ENCODE data around the gene KCNK3.

Gene KCNK3

DNA sequence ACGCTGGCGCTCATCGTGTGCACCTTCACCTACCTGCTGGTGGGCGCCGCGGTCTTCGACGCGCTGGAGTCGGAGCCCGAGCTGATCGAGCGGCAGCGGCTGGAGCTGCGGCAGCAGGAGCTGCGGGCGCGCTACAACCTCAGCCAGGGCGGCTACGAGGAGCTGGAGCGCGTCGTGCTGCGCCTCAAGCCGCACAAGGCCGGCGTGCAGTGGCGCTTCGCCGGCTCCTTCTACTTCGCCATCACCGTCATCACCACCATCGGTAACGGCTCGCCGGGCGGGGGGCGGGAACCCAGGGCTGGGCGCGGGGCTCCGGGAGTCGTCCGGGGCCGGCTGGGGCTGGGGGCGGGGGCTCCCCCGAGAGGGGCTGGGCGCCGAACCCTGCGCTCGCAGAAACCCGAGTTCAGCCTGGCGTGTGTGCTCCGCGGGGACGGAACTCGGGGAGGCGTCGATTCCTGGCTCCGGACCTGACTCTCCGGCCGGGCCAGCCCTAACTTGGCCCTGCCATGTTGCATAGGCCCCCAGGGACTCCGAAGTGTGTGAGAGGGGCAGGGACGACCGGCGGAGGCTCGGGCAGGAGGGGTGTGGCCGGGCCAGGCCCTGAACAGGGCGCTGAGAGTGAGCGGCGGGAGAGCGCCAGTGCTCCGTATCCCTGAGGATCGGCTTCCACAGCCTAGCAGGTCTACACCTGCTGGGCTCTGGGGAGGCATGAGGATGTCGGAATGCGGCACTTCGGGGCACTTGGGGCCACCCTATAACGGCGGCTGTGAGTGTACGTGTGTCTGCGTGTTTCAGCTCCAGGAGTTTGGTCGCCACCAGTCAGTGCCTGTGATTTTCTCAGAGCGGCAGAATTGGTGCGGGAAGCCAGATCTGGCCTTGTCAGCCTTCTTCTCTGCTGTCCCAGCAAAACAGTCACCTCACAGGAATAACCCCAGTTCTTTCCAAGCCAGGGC, 651 bp downstream of the KCNK3 start:
- DNase-seq = peak; percentile 6

DNA sequence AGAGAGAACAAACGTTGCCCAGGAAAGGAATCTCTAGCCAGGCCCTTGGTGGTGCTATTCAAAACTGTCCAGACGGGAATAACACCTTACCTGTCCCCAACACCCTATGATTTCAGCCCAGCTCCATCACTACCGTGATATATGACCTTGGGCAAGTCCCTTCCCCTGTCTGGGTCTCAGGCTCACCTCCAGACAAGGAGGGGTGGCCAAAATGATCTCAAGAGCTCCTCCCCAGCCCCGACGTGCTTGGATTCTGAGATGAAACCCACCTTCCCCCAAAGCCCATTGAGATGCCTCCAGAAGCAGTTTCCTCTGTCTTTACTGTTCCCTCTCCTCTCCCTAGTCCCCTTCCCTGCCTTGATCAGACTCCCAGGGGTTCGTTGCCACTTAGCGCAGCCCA, 1.5 kb downstream of the KCNK3 start:
- no peak for DNase-seq

DNA sequence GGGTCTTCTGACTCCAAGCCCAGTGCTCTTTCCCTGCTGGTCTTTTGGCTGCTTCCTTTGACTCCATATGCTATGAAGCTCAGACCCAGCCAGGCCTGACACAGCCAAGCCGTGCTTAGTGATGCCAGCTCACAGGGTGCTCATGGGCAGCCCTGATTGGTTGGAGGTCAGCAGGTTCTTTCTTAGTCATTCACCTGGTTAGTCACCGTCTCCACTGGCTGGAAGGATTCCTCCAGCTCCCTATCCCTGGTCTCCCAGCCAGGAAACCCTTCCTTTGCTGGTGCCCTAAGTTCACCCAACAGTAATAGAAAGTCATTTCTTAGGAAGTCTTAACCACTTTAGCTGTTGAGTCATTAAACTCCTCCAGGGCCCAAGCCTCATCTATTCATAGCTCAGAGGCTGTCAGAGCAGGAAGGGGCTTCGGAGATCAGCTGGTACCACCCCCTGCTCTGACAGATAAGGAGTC, 3.9 kb downstream of the KCNK3 start:
- no peak for DNase-seq

DNA sequence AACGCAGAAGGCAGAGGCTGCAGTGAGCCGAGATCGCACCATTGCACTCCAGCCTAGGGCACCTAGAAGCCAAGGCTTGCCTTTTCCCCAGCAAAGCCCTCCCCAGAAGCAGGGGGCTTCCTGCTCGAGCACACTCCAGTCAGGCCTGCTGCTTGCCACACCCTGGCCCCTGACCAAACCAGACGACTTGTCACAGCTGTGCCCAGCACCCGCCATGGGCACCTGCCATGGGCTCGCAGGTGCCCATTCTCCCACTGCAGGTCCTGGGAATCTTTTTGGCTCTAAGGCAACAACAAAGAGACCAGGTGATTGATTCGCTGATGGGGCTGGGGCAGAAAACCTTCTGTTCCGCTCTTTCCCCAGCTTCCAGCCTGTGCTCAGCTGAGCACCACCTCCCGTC, 4.9 kb downstream of the KCNK3 start:
- no peak for DNase-seq

DNA sequence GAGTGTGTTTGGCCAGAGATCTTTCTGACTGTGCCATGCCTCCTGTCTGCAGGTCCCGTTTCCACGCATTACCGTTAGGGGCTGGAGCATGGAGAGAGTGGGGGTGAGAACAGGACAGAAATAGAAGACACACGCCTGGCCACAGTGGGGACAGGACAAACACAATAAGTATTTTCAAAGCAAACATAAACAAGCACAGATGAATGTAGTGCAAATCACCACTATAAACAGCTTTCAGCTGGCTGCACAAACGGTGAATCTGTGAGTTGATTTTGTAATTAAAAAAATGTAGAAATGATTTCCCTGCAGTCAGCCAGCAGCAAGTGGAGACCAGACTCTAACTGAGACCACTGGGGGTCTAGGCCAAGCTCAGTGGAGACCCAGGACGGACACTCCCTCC, 6.8 kb downstream of the KCNK3 start:
- DNase-seq = no peak

DNA sequence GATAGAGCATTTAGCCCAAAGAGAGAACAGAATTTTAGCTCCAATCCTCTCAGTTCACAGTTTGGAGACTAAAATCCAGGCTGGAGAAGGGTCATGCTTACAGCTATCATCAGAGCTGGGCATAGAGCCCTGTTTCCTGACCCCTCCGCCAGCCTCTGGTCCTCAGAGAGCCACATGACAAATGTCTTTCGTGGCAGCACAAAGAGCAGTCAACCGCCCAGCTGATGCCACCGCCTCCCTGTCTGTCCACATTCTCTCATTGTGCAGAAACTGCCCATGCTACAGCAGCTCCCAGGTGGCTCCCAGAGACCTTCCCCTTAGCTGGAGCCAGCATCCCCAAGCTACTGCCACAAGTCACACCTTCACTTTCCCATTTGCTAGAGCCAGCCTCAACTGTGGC, 7.6 kb downstream of the KCNK3 start:
- no peak for DNase-seq

DNA sequence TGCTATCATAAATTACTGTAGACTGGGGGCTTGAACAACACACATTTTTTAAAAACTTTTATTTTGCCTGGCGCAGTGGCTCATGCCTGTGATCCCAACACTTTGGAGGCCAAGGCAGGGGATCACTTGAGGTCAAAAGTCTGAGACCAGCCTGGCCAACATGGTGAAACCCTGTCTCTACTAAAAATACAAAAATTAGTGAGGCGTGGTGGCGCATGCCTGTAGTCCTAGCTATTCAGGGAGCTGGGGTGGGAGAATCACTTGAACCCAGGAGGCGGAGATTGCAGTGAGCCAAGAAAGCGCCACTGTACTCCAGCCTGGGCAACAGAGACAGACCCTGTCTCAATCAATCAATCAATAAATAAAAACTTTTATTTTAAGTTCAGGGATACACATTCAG, 9.1 kb downstream of the KCNK3 start:
- DNase-seq = no peak

DNA sequence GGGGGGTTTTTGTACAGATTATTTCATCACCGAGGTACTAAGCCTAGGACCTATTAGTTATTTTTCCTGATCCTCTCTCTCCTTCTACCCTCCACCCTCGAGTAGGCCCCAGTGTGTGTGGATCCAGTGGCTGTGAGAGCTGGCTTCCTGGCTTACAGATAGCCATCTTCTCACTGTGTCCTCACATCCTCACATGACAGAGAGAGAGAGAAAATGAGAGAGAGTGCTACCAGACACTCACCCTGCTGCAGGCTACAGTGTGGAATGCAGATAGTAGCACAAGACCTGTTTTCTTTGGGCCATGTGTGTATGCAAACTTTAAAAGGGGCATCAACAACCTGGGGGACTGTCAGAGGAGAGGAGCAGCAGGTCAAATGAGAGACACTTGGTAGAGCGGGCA, 9.5 kb downstream of the KCNK3 start:
- no peak for DNase-seq

DNA sequence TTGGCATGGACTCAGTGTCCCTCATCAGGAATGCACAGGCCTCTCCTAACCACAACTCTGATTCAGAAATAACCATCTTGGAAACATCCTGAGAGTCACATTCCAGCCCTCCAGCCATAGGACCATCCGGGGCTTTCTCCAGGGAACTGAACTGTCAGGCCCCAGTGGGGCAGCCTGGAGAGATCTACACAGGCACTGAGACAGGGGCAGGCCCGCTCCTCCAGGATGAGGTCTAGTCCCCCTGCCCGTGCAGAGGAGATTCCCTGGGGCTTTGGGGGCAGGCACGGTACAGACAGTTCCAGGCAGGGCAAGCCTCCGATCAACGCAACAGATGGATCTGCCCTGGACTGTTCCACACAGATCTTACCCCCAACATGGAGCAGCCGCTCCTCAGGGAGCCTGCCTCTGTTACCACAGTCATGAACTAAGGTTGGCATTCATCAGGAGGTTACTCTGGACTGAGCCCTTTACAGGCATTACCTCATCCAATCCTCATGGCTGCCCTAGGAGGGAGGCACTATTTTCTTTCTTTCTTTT, 12.0 kb downstream of the KCNK3 start:
- DNase-seq = no peak

DNA sequence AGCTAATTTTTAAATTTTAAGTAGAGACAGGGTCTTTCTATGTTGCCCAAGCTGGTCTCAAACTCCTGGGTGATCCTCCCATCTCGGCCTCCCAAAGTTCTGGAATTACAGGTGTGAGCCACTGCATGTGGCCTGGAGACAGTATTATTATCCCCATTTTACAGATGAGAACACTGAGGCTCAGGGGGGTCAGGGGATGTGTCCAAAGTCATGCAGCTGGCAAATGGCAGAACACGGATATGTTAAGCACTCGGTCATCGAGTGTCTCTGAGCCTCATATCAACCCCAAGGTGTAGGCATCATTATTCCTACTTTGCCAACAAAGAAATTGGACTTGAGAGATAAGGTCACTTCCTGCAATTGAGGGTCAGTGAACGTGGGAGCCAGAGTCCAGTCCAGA, 12.6 kb downstream of the KCNK3 start:
- no peak for DNase-seq

DNA sequence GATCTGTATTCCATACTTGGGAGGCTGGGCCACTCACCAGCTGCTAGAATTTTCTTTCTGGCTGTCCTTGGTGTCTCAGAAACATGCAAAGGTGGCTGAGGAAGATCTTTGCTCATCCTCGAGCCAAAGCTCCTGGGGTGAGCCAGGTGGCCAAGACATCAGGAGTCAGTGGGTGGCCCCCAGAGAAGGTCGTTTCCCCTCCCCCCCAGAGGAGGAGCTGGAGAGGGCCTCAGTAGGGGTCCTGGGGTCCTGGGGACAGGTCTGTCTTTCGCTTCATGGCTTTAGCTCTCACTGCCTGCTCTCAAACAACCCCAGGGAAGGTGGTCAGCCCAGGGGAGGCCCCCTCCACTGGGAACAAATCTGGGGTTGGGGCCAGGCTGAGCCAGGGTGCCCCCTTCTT, 13.6 kb downstream of the KCNK3 start:
- no peak for DNase-seq

DNA sequence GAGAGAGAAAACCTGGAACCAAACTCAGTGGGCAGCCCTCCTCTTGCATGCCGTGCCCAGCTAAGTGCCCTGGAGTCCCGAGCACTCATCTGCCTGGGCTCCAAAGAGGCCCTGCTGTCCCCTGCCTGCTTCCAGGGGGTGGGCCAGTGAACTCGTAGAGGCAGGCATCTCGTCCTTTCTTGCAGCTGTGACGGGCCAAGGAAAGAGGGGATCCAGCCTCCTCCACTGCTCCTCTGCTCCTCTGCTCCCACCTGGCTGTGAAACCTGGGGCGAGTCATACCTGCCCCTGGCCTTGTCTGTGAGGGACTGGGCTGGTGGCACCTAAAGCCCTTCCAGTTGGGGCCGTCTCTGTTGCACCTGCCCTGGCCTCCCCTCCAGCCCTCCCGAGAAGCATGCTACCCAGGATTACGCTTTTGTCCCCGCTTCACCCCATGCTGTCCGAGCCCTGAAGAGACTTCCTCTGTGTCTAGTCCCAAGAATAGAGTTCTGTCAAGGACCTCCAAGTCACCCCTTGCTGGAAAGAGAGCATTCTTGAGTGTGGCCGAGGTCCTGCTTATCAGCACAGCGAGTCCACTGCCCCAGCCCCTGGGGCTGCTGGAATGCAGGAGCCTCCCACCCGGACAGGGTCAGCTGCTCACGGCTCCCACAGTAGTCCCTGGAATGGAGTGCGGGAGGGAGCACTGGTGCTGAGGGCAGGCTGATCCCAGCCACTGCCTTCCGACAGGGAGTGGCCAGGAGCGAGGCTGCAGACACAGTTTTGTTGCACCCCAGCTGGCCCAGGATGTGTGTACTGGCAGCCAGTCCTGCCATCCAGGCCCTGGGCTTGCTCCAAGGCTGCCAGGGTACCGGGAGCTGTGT, 14.3 kb downstream of the KCNK3 start:
- no peak for DNase-seq

DNA sequence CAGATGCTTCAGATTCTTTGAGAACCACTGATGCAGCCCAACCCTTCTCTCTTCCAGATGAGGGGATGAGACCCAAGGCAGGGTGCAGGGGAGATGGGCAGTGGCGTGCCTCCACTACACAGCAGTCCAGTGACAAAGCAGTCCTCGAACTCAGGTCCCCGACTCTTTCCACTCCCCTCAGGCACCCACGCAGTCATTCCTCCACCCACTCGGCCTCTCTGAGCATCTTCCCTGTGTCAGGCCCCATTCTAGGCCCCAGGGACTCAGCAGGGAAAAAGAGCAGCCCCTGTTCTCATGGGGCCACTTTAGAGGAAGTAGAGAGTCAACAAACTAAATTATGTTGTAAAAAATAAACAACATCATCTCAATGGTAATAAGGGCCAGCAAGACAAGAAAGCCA, 15.2 kb downstream of the KCNK3 start:
- DNase-seq = no peak

DNA sequence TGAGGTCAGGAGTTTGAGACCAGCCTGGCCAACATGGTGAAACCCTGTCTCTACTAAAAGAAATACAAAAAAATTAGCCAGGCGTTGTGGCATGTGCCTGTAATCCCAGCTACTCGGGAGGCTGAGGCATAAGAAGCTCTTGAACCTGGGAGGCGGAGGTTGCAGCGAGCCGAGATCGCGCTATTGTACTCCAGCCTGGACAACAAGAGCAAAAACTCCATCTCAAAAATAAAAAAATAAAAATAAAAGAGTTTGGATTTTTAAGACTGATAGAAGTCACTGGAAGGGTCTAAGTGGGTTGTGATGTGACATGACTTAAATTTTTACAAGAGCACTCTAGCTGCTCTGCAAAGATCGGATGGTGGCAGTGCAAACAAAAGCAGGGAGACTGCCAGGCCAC, 15.9 kb downstream of the KCNK3 start:
- no peak for DNase-seq

DNA sequence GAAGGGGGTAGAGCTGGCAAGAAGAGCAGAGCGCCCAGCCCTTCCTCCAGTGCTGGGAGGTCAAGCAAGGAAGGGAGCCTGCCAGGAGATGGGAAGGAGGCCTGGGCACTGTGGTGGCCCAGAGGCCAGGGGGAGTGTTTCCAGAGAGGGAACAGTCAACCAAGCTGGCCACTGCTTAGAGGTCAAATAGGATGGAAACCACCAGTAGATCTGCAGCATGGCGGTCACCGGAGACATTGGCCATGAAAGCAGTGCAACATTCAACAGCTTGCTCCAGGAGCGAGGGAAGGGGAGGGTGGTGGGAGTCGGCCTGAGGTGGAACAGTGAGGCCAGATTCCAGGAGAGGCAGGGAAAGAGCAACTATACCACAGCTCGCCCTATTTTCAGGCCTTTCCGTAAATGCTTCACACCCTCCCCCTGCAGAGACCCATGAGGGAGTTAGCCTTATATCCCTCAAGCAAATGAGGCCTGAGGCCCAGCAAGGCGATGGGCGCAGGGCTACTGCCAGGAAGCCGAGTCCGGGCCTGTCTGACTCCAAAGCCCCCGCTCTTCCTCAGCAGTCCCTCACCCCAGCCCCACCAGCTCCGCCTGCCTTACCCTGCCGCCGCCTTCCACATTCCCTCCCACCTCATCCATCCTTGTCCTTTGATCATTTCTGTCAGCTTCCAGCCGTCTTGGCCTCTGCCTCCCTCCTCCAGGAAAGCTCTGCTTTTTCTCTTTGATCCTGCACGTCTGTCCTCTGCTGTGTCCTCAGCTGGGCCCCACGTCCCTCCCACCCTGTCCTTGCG, 17.0 kb downstream of the KCNK3 start:
- DNase-seq = no peak

DNA sequence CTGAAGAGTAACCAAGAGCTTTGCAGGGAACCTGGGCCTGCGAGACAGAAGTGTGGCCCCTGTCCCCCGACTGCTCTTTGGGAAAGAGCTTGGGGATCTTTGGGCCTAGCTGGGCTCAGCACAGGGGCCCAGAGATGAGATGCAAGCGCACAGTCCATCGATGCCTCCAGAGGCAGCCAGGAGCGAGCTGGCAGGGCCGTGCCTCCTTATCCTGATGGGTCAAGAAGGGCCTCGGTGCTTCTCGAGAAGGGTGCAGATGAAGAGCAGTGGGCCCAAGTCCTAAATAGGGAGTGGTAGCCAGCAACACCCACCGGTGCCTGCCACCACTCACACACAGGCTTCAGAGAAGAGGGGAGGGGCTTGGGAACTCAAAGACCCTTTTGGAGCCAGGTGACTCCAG, 17.6 kb downstream of the KCNK3 start:
- no peak for DNase-seq

DNA sequence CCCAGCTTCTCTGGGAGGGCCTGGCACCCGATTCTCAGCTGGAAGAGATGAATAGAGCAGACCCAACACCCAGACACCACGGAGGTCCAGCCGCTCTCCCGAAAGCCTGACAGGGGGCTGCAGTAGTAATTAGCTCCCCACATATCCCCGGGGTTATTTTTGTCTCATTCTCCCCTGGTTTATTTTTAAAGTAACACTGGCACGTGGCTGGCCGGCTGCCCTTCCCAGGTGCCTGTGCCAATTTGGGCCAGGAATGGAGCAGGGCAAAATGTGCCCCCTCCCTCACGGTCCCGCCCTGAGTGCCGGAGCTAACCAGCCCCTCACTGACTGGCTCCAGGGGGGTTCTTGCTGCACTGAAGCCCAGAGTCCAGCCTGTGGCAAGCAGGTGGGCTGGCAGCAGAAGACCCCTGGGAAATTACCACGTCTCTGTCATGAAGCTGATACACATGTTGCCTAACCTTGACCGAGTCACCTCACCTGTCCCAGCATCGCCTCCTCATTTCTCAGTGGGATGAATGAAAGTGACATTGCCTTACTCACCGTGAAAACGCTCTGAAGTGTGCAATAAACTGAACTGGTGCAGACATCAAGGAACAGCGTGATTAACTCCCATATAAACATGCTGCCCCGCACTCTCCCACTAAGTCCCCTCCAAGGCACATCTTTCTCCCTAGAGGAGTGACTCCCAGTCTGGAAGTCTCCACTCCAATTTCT, 18.4 kb downstream of the KCNK3 start:
- DNase-seq = no peak

DNA sequence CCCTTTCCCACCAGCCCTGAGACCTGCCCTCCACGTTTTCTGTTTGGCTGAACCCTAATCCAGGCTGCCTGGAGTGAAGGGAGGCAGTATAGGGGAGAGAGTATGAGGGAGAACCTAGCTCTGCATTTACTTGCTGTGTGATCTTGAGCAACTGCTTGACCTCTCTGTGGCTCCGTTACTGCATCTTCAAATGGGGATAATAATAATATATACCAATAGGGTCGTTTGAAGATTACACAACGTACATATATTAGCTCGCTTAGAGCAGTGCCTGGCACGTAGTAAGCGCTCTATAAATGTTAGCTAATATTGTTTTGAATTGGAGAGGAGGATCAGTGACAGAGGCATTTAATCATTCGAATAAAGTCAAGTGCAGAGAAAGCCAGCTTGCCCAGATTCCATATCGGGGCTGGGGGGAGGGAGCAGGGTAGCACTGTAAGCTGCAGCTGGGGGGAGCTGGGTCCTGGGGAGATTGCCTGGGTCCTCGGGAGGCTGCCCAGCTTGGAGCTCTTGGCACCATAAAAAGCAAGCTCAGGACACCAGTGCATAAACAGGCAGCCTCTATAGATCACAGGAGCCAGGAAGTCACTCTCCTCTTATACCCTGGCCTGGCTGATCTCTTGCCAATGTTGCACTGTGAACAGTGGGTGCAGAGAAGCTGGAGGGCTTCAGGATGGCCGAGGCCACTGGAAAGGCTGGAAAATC, 19.1 kb downstream of the KCNK3 start:
- DNase-seq = peak; percentile 31

DNA sequence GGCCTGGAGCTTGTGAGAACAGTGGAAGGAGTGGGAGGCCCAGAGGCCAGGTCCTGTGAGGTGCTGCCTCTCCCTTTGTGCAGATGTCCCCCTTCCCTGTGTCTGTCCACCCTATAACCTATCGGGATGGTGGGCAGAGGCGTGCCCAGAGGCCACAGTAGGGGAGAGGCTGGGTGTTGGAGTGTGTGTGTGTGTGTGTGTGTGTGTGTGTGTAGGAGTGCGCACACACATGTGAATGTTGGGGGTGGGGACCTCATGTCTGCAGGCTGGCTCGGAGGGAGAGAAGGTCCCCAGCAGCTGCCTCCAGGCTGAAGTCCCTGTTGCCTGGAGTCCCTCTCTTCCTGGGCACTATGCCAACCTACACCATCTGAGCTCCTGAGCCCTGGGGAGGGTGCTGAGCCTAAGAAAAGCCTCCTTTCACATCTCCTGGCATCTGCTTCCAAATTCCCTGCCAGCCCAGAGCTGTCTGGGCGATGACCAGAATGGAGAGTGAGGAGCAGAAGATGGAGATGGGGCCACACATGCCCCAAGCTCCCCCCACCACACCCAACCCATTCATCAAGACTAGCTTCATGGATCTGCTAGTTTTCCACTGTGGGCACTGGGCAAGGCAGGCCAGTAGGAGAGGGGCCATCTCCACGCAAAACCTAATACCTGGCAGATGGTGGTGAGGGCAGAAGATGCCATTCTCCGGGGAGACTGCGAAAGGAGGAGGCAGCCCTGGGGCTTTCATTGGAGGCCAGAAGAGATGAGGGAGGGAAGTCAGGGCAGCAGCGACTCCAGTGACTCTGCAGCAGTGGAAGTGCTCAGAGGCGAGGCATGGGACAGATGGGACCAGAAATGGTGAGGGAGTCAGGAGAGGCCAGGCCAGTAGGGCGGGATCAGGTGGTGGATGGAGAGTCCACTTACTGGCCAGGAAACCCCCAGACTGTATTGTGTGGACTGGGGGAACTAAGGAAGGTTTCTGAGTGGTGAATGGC, 20.3 kb downstream of the KCNK3 start:
- peak; percentile 96 for DNase-seq
